ENCODE measurements around the gene PTPN6.

The PTPN6 gene

DNA sequence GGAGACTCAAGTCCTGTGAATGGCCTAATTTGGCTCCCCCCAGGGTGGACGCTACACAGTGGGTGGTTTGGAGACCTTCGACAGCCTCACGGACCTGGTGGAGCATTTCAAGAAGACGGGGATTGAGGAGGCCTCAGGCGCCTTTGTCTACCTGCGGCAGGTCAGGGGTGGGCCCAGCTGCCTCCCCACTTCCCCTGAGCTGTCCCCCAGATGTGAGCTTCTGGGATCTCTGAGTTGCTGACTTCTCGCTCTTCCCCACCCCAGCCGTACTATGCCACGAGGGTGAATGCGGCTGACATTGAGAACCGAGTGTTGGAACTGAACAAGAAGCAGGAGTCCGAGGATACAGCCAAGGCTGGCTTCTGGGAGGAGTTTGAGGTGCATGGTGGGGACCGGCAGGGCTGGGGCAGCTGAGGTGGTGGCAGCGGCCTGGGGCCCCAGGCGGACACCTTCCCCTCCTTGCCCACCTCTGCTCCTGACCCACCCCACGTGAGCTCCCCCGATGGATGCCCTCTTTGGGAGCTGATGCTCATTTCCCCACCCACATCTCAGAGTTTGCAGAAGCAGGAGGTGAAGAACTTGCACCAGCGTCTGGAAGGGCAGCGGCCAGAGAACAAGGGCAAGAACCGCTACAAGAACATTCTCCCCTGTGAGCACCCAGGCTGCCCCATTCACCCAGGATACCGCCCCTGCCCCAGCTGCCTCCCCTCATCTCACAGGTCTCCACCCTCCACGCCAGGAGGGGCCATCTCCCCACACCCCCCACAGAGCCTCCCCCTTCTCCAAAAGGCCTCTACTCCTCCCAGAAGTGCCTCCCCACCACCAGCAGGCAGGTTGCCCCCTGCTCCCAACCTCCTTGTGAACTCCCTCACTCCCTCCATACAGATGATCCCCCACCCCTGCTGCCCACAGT, 4.2 kb downstream of the PTPN6 start:
- ChIA-PET CTCF (interaction anchor here (1.1 kb wide), 1 partner anchor 9 kb away, joined by 3 read pairs; no protein-coding TSS in a partner anchor), POLR2A (interaction anchor here (2.1 to 13.3 kb wide), 2 partner anchors 9 to 14 kb away, joined by 4 to 450 read pairs; partner anchors contain the start of genes C12orf57 and RNU7-1)
- TF ChIP-seq HDGF (IDR thresholded peaks at IDR 0.05; ENCODE audit: borderline replicate concordance) (no peak), FOXM1 (IDR thresholded peaks at IDR 0.05; ENCODE audit: borderline replicate concordance) (no peak), PKNOX1 (IDR thresholded peaks at IDR 0.05) (no peak), L3MBTL2 (conservative IDR thresholded peaks at IDR 0.05) (no peak), SP1 (IDR thresholded peaks at IDR 0.05) (no peak), FOXK2 (IDR thresholded peaks at IDR 0.05) (no peak), ELF4 (IDR thresholded peaks at IDR 0.05) (no peak), NFRKB (IDR thresholded peaks at IDR 0.05) (no peak), SUZ12 (IDR thresholded peaks at IDR 0.05) (no peak), CTBP1 (IDR thresholded peaks at IDR 0.05; ENCODE audit: borderline replicate concordance) (no peak)
- DNase-seq (ENCODE audit: extremely low spot score): no peak

DNA sequence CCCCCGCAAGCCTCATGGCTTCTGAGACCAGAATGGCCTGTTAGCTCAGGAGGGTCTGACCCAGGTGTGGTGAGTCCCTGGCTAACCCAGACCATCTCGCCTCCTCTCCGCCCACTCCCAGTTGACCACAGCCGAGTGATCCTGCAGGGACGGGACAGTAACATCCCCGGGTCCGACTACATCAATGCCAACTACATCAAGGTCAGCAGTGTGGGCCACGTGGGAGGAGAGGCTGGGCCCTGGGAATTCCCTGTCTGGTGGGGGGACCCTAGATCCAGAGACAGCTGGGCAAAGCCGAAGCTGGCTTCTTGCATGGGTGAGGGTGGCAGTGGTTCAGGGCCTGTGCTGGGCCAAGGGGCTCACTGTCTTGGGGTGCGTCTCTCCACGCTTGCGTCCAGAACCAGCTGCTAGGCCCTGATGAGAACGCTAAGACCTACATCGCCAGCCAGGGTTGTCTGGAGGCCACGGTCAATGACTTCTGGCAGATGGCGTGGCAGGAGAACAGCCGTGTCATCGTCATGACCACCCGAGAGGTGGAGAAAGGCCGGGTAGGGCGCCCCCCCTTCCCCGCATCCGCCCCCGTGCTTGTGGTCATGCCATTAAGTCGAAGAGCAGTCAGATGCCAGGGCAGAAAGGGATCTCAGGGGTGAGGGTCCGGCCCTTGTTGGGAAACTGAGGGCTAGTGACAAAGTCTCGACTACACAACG, 5.0 kb downstream of the PTPN6 start:
- TF ChIP-seq SP1 (IDR thresholded peaks at IDR 0.05) (no peak), LEF1 (IDR thresholded peaks at IDR 0.05; ENCODE audit: borderline replicate concordance) (no peak), NFRKB (IDR thresholded peaks at IDR 0.05) (no peak), FOXA1 (IDR thresholded peaks at IDR 0.05) (no peak)
- ChIA-PET POLR2A (interaction anchor here (0.7 to 13.3 kb wide), 4 partner anchors 10 to 18 kb away, joined by 3 to 450 read pairs (median 4); partner anchors contain the start of genes C12orf57 and RNU7-1), CTCF (interaction anchor here (1.1 to 1.2 kb wide), 2 partner anchors 8 to 12 kb away, joined by 3 to 5 read pairs; partner anchors contain the start of genes C12orf57 and RNU7-1)
- DNase-seq (ENCODE audit: extremely low spot score): no peak

GRCh38 chr12:6957151-6957701, 6.1 kb downstream of the PTPN6 start:
- POLR2A ChIA-PET: interaction anchor here (0.7 to 13.3 kb wide), 4 partner anchors 9 to 20 kb away, joined by 3 to 450 read pairs (median 4); partner anchors contain the start of genes C12orf57 and RNU7-1
- CTCF ChIA-PET: interaction anchor here (1.2 kb wide), 1 partner anchor 13 kb away, joined by 5 read pairs; the partner anchor contains the start of genes C12orf57 and RNU7-1
- no peak for TF ChIP-seq SP1 (IDR thresholded peaks at IDR 0.05)
- no peak for TF ChIP-seq NFRKB (IDR thresholded peaks at IDR 0.05)
- TF ChIP-seq FOXM1 (IDR thresholded peaks at IDR 0.05; ENCODE audit: borderline replicate concordance): no peak
- no peak for DNase-seq (ENCODE audit: extremely low spot score)

DNA sequence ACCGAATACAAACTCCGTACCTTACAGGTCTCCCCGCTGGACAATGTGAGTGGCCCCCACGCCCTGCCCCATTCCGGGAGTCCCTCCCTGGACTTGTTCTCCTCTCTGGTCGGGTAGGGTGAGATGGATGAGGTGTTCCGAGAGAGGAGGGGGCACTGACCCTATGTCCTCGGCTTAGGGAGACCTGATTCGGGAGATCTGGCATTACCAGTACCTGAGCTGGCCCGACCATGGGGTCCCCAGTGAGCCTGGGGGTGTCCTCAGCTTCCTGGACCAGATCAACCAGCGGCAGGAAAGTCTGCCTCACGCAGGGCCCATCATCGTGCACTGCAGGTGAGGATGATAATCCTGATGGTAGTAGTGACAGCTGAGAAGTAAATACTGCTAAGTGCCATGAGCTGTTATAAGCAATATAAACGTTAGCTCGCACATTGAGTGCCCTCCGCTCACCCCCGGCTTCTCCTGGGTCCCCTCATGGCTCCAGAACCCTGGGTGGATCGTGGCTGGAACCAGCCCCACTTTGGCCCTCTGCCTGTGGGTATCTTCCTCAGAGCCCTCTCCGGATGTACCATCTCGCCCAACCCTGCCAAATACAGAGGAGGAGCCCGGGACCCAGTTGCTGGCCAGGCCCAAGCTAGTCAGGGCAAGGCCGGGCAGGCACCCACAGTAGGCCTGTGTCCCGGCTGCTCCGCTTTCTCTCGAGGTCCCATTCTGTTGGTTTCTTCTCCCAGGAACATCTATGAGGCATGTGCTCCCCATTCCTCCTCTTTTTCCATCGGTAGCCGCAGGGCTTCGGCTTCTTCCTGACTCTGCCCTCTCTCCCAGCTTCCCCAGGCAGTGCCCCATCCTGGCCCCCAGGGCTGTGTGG, 6.8 kb downstream of the PTPN6 start:
- no peak for DNase-seq (ENCODE audit: extremely low spot score)
- POLR2A ChIA-PET: interaction anchor here (0.9 to 13.3 kb wide), 3 partner anchors 12 to 89 kb away, joined by 3 to 450 read pairs (median 4); partner anchors contain the start of genes C12orf57 and RNU7-1
- CTCF ChIA-PET: interaction anchor here (0.5 to 1.0 kb wide), 3 partner anchors 13 to 186 kb away, joined by 4 to 8 read pairs (median 5); no protein-coding TSS in a partner anchor
- no peak for TF ChIP-seq LEF1 (IDR thresholded peaks at IDR 0.05; ENCODE audit: borderline replicate concordance)
- TF ChIP-seq FOXA1 (IDR thresholded peaks at IDR 0.05): no peak
- TF ChIP-seq SP1 (IDR thresholded peaks at IDR 0.05): no peak
- no peak for TF ChIP-seq ELF4 (IDR thresholded peaks at IDR 0.05)
- TF ChIP-seq TARDBP (IDR thresholded peaks at IDR 0.05): no peak
- no peak for TF ChIP-seq BHLHE40 (IDR thresholded peaks at IDR 0.05; ENCODE audit: borderline replicate concordance)
- no peak for TF ChIP-seq SUZ12 (IDR thresholded peaks at IDR 0.05)
- no peak for TF ChIP-seq NFRKB (IDR thresholded peaks at IDR 0.05)
- no peak for TF ChIP-seq L3MBTL2 (conservative IDR thresholded peaks at IDR 0.05)
- TF ChIP-seq CTBP1 (IDR thresholded peaks at IDR 0.05; ENCODE audit: borderline replicate concordance): no peak
- no peak for TF ChIP-seq ZNF384 (IDR thresholded peaks at IDR 0.05)
- no peak for TF ChIP-seq FOXM1 (IDR thresholded peaks at IDR 0.05; ENCODE audit: borderline replicate concordance)
- no peak for TF ChIP-seq PKNOX1 (IDR thresholded peaks at IDR 0.05)

GRCh38 chr12:6958609-6959057, 7.5 kb downstream of the PTPN6 start:
- TF ChIP-seq SP1 (IDR thresholded peaks at IDR 0.05): no peak
- TF ChIP-seq LEF1 (IDR thresholded peaks at IDR 0.05; ENCODE audit: borderline replicate concordance): no peak
- TF ChIP-seq ARNT (IDR thresholded peaks at IDR 0.05): no peak
- no peak for TF ChIP-seq ELF4 (IDR thresholded peaks at IDR 0.05)
- TF ChIP-seq FOXK2 (IDR thresholded peaks at IDR 0.05): no peak
- TF ChIP-seq FOXA1 (IDR thresholded peaks at IDR 0.05): no peak
- TF ChIP-seq HDGF (IDR thresholded peaks at IDR 0.05; ENCODE audit: borderline replicate concordance): no peak
- no peak for TF ChIP-seq CTBP1 (IDR thresholded peaks at IDR 0.05; ENCODE audit: borderline replicate concordance)
- TF ChIP-seq PKNOX1 (IDR thresholded peaks at IDR 0.05): no peak
- no peak for TF ChIP-seq BHLHE40 (IDR thresholded peaks at IDR 0.05; ENCODE audit: borderline replicate concordance)
- TF ChIP-seq TARDBP (IDR thresholded peaks at IDR 0.05): no peak
- DNase-seq (ENCODE audit: extremely low spot score): no peak
- CTCF ChIA-PET: interaction anchor here (0.5 to 1.0 kb wide), 3 partner anchors 14 to 186 kb away, joined by 4 to 8 read pairs (median 5); no protein-coding TSS in a partner anchor
- POLR2A ChIA-PET: interaction anchor here (0.9 to 13.3 kb wide), 4 partner anchors 13 to 93 kb away, joined by 3 to 450 read pairs (median 4); partner anchors contain the start of genes C12orf57 and RNU7-1

Data from HEK293T (cell line).